Measurements from ENCODE around the gene SLC7A10.

Gene SLC7A10

DNA sequence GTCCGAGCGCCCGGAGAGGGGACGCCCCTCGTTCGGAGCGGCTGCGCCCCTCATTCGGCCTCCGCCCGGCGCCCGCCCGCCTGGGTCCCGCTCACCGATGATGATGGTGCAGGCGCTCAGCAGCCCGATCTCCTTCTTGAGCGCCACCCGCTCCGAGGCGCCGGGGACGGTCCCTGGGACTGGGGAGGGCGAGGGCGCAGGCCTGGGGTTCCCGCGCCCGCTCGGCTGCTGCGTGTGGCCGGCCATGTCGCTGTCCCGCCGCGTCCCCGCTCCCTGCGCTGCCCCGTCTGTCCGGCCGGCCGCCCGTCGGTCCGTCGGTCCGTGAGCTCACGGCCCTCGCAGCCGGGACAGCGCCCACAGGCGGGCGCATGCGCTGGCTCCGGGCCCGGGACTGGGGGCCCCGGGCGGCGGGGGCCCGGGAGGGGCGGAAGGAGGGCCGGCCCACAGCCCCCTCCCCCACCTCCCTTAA lies at the start of gene SLC7A10:
Gene SLC7A10 (minus strand): TSS at position 393 of the 469 bp plus-strand sequence. CDS start 147 bp downstream, at position 246.
- DNase-seq: no peak

DNA sequence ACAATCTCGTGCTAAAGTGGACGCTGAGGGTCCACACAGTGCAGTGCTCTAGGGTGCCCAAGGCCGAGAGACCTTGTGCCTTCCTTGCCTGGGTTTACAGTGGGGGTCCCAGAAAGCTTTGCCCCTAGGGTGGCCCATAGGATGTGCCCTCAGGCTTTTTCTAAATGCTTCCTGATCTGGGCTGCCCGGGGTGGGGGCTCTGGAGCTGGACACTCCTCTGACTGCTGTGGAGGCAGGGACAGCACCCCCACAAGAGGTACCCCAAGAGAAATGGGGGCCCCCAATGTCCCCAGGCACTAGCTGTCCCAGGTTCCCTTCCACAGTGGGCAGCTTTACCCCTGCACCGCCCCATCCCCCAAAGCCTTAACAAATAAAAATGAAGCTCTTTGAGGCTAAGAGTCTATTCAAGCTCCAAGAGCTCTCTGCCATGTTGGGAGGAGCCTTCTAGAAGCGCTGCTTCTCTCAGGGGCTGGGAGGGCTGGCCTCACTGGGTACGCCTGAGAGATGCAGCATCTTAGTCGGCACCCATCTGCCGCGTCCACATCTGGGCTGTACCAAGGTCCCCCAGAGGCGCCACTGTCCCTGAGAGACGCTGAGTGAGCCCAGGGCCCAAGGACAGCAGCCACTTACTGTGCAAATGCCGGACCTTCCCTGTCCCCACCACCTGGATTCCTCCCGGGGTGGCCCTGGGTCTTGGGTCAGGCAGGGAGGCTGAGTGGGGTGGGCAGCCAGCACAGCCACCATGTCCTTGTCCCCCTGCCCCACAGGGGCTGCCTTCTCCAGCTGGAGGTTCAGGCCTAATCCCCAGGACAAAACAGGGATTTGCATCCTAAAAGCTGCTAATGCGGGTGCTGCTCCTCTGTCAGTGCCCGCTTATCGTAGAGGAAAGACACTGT lies 49.3 kb upstream of the SLC7A10 start:
- DNase-seq: no peak

DNA sequence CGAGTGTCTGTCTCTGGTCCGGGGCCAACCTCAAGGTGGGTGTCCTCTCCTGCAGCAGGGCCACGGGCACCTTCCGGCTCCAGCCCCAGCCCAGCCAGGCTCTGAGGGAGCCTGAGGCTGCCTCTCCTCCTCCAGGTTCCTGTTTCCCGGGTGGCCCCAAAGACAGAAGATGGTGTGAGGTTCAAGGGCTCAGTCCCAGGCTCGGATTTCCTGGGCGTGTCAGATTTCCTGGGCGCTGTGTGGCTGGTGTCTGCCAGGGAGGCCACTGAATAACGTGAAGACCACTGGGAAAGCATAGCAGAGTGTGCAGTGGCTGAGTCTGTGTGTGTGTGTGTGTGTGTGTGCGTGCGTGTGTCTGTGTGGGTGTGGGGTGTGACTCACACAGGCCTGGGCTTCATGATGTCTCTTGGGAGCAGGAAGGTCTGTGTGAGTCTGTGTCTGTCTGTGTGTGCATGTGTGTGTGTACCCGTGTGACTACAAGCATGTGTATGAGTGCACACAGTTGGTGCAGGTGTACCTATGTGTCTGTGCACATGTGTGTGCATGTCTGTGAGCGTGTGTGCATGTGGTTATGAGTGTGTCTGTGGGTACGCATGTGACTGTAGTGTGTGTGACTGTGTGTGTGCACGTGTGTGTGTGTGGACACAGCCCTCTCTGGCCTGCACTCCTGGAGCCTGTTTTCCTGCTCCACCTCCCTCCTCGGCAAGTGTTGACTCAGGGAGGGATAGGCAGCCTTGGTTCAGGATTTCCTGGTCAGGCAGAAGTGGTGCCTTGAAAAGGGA lies 48.4 kb upstream of the SLC7A10 start:
- DNase-seq: no peak

DNA sequence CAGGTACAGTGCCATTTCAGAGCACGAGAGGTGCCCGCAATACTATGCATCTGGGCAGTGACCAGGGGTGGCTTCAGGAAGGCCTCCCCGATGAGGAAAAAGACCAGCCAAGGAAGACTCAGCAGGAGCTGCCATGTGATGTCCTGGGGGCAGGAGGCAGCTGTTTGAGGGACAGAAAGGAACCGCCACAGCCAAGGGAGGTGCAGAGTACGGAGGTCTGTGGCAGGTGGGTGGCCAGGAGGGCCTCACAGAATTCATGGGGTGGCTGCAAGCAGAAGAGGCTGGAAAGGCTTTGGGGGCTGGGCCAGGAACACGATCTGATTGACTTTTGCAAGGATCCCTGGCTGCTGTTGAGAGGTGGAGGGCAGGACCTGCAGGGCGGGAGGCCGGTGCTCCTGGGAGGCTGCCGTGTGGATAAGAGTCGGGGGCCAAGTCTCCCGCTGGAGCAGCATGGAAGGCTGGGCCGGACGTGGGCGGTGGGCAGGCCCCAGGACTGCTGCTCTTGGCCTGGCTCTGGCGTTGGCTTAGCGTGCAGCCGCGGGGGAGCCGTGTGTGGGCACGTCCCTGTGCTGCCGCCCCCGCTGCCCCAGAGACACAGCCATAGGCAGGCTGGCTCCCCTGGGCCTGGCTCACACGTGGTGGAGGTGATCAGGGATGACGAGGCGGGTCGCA lies 47.6 kb upstream of the SLC7A10 start:
- DNase-seq: no peak

DNA sequence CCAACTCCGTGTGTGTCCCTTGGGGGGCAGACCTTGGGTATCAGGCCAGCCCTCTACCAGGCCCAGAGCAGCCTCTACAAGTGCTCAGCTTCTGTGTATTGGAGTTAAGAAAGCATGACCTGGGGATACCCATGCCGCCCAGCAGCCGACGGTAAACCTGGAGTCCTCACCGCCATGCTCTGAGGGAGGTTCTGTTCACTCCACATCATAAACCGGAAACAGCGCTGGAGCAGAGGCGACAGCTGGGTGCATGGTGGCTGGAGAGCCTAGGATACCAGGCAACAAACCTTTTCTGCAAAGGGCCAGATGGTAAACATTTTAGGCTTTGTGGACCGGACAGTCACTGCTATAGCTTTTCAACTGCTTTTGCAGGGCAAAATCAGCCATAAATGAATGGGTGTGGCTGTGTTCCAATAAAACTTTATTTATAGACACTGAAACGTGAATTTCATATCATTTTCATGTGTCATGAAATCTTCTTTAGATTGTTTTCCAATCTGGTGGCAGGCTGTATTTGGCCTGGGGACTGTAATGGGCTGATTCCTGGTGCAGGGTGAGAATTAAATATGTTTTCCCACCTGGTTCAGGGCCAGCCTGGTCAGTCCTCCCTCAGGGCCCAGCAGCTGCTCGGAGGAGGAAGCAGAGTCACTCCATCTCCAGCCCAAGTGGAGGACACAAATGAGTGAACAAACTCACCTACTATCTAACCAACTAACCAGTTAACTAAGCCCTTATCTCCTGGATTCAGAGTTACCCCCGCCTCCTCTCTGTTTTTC lies 45.8 kb upstream of the SLC7A10 start:
- no peak for DNase-seq

- no peak for DNase-seq
Observed at GRCh38 chr19:33270769-33271168, 45.1 kb upstream of the SLC7A10 start.

GRCh38 chr19:33269016-33269415 lies 43.4 kb upstream of the SLC7A10 start:
- DNase-seq: no peak

- no peak for DNase-seq
Observed at GRCh38 chr19:33268162-33268991, 42.7 kb upstream of the SLC7A10 start.

DNA sequence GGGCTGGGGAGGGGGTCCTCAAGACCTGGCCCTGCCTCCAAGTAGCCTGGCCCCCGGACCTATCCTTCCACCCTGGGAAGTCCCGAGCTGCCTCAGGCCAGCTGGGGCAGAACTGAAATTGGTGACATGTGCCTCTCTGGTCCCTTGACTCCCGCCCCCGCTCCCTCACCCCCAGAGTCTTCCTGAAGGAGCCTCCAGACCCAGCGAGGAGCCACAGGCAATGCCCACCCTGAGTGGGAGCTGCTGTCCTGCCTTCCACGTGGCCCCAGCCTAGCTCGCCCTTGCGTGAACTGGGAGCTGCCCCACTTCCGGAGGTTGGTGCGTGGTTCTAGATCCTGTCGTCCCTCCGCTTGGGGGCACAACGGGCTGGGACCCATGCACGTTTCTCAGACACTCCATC lies 42.1 kb upstream of the SLC7A10 start:
- no peak for DNase-seq

GRCh38 chr19:33266974-33267484 lies 41.4 kb upstream of the SLC7A10 start:
- DNase-seq: no peak

DNA sequence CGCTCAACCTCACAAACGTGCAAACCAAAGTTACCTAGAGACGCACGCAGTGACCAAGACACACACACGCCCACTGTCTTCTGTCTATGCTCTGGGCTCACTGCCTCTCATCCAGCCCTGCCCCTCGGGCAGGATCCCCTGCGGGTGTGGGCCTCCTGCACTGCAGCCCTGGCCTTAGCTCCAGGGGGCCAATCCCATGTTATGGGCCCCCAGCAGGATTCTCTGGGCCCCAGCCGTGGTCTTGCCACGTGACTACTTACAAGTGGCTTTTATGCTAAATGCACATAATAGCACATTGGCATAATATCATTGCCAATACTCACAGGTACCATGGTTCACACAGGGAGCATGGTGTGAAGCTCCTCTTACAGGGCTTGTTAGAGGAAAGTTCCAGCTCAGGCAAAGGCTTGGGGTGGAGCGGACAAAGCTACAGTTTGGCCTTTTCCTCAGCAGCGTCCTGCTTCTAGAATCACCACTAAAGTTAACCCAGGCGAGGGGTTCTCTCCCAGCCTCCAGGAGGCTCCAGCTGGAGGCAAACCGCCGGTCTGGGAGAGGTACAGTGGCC lies 39.3 kb upstream of the SLC7A10 start:
- no peak for DNase-seq

DNA sequence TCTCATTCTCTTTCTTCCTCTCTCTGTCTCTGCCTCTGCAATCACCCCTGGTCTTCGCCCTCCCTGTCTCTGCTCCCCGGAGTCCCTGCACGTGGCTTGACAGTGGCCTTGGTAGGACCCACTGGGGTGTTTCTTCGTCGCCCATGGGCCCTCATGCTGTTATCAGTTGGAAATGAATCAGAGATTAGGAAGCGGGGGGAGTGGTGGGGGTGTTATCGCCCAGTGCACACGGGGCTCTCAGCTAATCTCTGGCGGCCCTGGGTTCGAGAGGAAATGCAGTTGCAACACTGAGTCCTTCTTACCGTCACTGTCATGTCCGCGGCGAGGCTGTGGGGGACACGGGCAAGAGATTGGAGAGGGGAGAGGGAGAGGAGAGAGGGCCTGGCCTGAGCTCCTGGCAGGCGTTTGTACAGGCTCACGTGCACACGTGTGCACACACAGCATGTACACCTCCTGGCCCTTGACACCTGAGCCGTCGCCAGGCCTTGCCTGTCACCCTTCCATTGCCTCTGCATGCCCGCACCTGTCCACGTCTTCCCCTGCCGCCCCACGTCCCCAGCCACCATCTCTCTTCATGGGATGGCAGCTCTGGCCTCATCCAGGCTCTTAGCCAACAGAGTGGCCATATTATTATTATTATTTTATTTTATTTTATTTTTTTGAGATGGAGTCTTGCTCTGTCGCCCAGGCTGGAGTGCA lies 37.8 kb upstream of the SLC7A10 start:
- no peak for DNase-seq

GRCh38 chr19:33261511-33262189 lies 36.0 kb upstream of the SLC7A10 start:
- DNase-seq: no peak

GRCh38 chr19:33260628-33261418 lies 35.2 kb upstream of the SLC7A10 start:
- no peak for DNase-seq

GRCh38 chr19:33259539-33259938 lies 33.9 kb upstream of the SLC7A10 start:
- DNase-seq: no peak

DNA sequence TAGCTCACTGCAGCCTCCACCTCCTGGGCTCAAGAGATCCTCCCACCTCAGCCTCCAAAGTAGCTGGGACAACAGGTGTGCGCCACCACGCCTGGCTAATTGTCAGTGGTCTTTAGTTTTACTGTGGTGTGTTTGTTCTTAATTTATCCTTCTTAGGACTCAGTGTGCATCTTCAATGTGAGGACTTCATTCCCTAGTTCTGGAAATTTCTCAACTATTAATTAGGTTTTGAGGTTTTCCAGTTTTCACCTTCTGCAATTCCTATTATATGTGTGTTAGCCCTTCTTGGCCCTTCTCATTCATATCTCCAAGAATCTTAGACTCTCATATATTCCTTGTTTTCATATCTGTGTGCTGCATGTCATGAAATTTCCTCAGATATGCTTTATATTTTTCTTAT lies 32.2 kb upstream of the SLC7A10 start:
- no peak for DNase-seq

DNA sequence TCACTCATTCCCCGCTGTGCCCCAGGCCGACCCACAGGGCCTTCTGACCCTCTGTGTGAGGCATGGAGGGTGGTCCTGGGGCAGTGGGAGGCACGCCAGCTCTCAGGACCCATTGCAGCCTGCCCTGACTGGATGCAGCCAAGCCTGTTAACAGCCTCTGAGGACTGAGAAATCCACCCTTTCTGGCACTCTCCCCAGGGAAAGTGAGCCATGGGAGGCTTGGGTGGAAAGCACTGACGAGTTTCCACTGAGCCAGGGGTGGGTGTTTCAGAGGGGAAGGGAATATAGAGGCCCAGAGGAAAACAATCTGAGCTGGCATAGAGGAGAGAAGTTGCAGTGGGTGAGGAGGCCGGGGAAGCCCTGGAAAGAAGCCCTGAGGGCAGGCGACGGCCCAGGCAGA lies 30.6 kb upstream of the SLC7A10 start:
- no peak for DNase-seq

- DNase-seq: no peak
Observed at GRCh38 chr19:33255781-33256180, 30.1 kb upstream of the SLC7A10 start.

Data from T1000 (cell line).